Caco-2 (cell line): ENCODE measurements around the gene PARP16. TPM values are rescaled to one million over a fixed set of nuclear protein-coding genes. Genes with fewer than 3 reads are reported as not detected.
"Not testable (repeated sequence)": the region's sequence is repeated elsewhere in the genome, so short reads cannot be mapped to it uniquely, and the experiment has no call there.

Source experiments
- BruUV-seq: library from RNA; stranded (reverse); fragments of 400-500 nt; replicated peaks from 2 replicates; lab custom pipeline; 2021; lab: Mats Ljungman, UMichigan
- CTCF ChIA-PET: fragments of 300-600 bp; sonication (Branson Sonifier 250); formaldehyde crosslinking; loops from one replicate; lab custom pipeline; 2022; ENCODE audit warnings: antibody characterized with exemption; lab: Charles Lee
- POLR2A ChIA-PET: fragments of 300-600 bp; sonication (Branson Sonifier 250); formaldehyde crosslinking; loops from one replicate; lab custom pipeline; 2022; ENCODE audit warnings: antibody characterized with exemption; lab: Charles Lee
- DNase-seq, 2 experiments: peaks; one replicate each; pipeline versions ENCODE4 v3.0.0 to v3.0.0-alpha.2; 2020 to 2022
- H3K27me3 ChIP-seq: replicated peaks from 2 replicates; pipeline ENCODE4 v1.6.0; 2011; ENCODE audit warnings: low read length; ENCODE audit not compliant: control insufficient read depth, insufficient read depth
- H3K36me3 ChIP-seq: 2 replicates; pipeline ENCODE4 v1.5.1; 2011; ENCODE audit warnings: low read length; ENCODE audit not compliant: control insufficient read depth, insufficient read depth
- H3K4me1 ChIP-seq: fragments of 250-450 bp; sonication (Bioruptor Pico); 2 replicates; pipeline ENCODE4 v1.5.1; 2020; ENCODE audit warnings: mild to moderate bottlenecking
- H3K4me3 ChIP-seq: 2 replicates; pipeline ENCODE4 v1.5.1; 2011; ENCODE audit warnings: low read depth, mild to moderate bottlenecking, control low read depth, low read length
- H3K9me3 ChIP-seq: fragments of 250-450 bp; sonication (Bioruptor Pico); 2 replicates; pipeline ENCODE4 v1.5.1; 2020; ENCODE audit warnings: mild to moderate bottlenecking, moderate library complexity
- H3K27ac Mint-ChIP-seq: one replicate; pipeline ENCODE4 v1.8.0; 2022; ENCODE audit warnings: mixed read lengths; ENCODE audit not compliant: unreplicated experiment
- H3K27me3 Mint-ChIP-seq: one replicate; pipeline ENCODE4 v1.8.0; 2022; ENCODE audit warnings: mixed read lengths; ENCODE audit not compliant: insufficient read depth, unreplicated experiment
- H3K36me3 Mint-ChIP-seq: one replicate; pipeline ENCODE4 v1.8.0; 2022; ENCODE audit warnings: mild to moderate bottlenecking, mixed read lengths; ENCODE audit not compliant: insufficient read depth, unreplicated experiment
- H3K4me1 Mint-ChIP-seq: one replicate; pipeline ENCODE4 v1.8.0; 2022; ENCODE audit warnings: low read depth, mixed read lengths; ENCODE audit not compliant: unreplicated experiment
- H3K4me3 Mint-ChIP-seq: one replicate; pipeline ENCODE4 v1.8.0; 2022; ENCODE audit warnings: mild to moderate bottlenecking, moderate library complexity, mixed read lengths; ENCODE audit not compliant: unreplicated experiment
- H3K9me3 Mint-ChIP-seq: one replicate; pipeline ENCODE4 v1.8.0; 2022; ENCODE audit warnings: mixed read lengths; ENCODE audit not compliant: unreplicated experiment
- intact Hi-C: fragments of 100-400 bp; cut with micrococcal nuclease; formaldehyde crosslinking; loops from one replicate; pipeline ENCODE4 v1.10.0; 2022; ENCODE audit not compliant: unreplicated experiment
- total RNA-seq: library from RNA; stranded (reverse); gene quantifications from 2 replicates; pipeline ENCODE4 v1.2.3, GENCODE V29; 2022
- TF ChIP-seq, protein P1 (sequence below), 2 experiments: fragments of 200-600 bp in 1 of 2; IDR thresholded peaks; 1 replicate in 1 of 2; 2 replicates in 1 of 2; pipeline versions ENCODE4 v1.5.1 to v1.8.0; 2011 to 2022; ENCODE audit warnings: antibody characterized with exemption in 1 of 2, control low read depth in 1 of 2, inconsistent platforms in 1 of 2, low read depth in 1 of 2, low read length in 1 of 2, mild to moderate bottlenecking in 1 of 2, moderate library complexity in 1 of 2; ENCODE audit not compliant: insufficient read depth in 1 of 2, severe bottlenecking in 1 of 2, unreplicated experiment in 1 of 2

The PARP16 gene
- total RNA-seq, 1 experiment from 2014 or later, result 6.9 TPM

DNA sequence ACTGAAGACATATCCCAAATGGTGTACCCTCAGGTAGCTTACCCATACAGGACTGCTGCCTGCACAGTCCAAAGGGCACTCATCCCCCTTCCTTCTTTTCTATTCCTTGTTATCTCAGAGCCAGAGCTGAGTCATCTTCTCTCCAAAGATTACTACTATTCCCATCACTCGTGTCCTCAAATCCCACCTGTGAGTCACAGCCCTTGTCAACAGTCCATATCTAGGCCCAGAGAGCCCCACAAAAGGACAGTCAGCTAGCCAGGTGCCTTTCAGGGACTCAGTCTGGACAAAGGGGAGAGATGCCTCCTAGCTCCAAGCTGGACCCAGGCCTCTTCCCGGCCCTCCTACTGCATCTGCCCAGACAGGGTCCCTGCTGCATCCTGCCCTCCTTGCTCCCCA, 11.0 kb downstream of the PARP16 start:
- ChIA-PET POLR2A (interaction anchor here (0.5 to 1.3 kb wide), 5 partner anchors 11 to 141 kb away, joined by 3 to 10 read pairs (median 5); partner anchors contain the start of genes CLPX, PARP16 and RNU5B-1), CTCF (interaction anchor here (0.9 to 1.6 kb wide), 3 partner anchors 11 to 91 kb away, joined by 4 to 7 read pairs (median 5); partner anchors contain the start of genes CLPX and PARP16)
- no peaks in the 10 kb centered on the region for H3K36me3 ChIP-seq
- H3K4me1 ChIP-seq, result peaks cover 48% of the 10 kb centered on the region
- TF ChIP-seq, protein P1, sequence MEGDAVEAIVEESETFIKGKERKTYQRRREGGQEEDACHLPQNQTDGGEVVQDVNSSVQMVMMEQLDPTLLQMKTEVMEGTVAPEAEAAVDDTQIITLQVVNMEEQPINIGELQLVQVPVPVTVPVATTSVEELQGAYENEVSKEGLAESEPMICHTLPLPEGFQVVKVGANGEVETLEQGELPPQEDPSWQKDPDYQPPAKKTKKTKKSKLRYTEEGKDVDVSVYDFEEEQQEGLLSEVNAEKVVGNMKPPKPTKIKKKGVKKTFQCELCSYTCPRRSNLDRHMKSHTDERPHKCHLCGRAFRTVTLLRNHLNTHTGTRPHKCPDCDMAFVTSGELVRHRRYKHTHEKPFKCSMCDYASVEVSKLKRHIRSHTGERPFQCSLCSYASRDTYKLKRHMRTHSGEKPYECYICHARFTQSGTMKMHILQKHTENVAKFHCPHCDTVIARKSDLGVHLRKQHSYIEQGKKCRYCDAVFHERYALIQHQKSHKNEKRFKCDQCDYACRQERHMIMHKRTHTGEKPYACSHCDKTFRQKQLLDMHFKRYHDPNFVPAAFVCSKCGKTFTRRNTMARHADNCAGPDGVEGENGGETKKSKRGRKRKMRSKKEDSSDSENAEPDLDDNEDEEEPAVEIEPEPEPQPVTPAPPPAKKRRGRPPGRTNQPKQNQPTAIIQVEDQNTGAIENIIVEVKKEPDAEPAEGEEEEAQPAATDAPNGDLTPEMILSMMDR (IDR thresholded peaks at IDR 0.05; ENCODE audit: insufficient read depth in 1 of 2, low read depth in 1 of 2, low read length in 1 of 2, severe bottlenecking in 1 of 2, unreplicated experiment in 1 of 2), result no peak
- peak; percentile 65 to 80 for DNase-seq
- peak overlapping the region; percentile 88 for H3K27ac Mint-ChIP-seq
- no peaks in the 10 kb centered on the region for H3K27me3 Mint-ChIP-seq
- H3K36me3 Mint-ChIP-seq, result no peaks in the 10 kb centered on the region
- intact Hi-C loops, result no loop called here
- H3K9me3 Mint-ChIP-seq, result no peaks in the 10 kb centered on the region
- no peaks in the 10 kb centered on the region for H3K27me3 ChIP-seq
- H3K9me3 ChIP-seq, result peaks cover 3% of the 10 kb centered on the region; the same call in 1 of the 2 replicates
- peak overlapping the region; percentile 3 for H3K4me3 Mint-ChIP-seq
- H3K4me1 Mint-ChIP-seq, result peaks cover 42% of the 10 kb centered on the region
- no TSS peak for BruUV-seq
- no peak overlapping the region for H3K4me3 ChIP-seq

DNA sequence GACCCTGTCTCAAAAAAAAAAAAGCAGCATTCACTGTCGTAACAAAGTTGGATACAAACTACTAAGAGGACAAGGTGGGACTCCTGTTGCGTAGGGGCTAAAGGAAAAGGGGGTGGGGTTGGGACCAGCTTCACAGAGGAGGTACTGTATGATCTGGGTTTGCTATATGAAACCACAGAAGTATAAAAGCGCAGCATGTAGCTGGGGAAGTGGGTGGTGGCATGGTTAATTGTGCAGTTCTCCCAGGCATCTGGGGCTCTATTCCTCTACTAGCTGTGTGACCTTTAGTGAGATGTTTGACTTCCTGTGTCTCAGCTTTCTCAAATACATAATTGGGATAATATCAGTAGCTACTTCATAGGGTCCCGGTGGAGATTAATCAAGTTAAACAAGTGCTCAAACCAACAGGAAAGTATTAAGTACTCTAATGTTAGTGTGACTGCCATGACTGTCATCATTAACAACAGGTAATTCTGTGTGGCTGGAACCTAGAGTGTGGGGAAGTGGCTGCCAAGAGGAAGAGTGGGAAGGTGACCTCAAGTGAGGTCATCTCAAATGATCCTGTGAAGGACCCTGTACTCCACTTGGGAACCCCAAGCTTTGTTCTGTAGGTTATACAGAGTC, 11.5 kb downstream of the PARP16 start:
- TF ChIP-seq, protein P1 (IDR thresholded peaks at IDR 0.05; ENCODE audit: insufficient read depth in 1 of 2, low read depth in 1 of 2, low read length in 1 of 2, severe bottlenecking in 1 of 2, unreplicated experiment in 1 of 2), result no peak
- H3K4me3 ChIP-seq, result no peak overlapping the region
- no peaks in the 10 kb centered on the region for H3K9me3 Mint-ChIP-seq
- CTCF ChIA-PET, result interaction anchor here (0.7 to 1.6 kb wide), 4 partner anchors 11 to 90 kb away, joined by 3 to 7 read pairs (median 4); partner anchors contain the start of genes CLPX and PARP16
- peaks cover 48% of the 10 kb centered on the region for H3K4me1 ChIP-seq
- POLR2A ChIA-PET, result interaction anchor here (0.5 to 1.3 kb wide), 4 partner anchors 11 to 141 kb away, joined by 5 to 10 read pairs (median 6); partner anchors contain the start of genes CLPX, PARP16 and RNU5B-1
- H3K27me3 Mint-ChIP-seq, result no peaks in the 10 kb centered on the region
- no peaks in the 10 kb centered on the region for H3K27me3 ChIP-seq
- H3K9me3 ChIP-seq, result peaks cover 3% of the 10 kb centered on the region; the same call in 1 of the 2 replicates
- no peaks in the 10 kb centered on the region for H3K36me3 ChIP-seq
- peak overlapping the region; percentile 3 for H3K4me3 Mint-ChIP-seq
- intact Hi-C loops, result no loop called here
- no peaks in the 10 kb centered on the region for H3K36me3 Mint-ChIP-seq
- no peak for DNase-seq
- peak overlapping the region; percentile 88 for H3K27ac Mint-ChIP-seq
- BruUV-seq, result no TSS peak
- H3K4me1 Mint-ChIP-seq, result peaks cover 42% of the 10 kb centered on the region

DNA sequence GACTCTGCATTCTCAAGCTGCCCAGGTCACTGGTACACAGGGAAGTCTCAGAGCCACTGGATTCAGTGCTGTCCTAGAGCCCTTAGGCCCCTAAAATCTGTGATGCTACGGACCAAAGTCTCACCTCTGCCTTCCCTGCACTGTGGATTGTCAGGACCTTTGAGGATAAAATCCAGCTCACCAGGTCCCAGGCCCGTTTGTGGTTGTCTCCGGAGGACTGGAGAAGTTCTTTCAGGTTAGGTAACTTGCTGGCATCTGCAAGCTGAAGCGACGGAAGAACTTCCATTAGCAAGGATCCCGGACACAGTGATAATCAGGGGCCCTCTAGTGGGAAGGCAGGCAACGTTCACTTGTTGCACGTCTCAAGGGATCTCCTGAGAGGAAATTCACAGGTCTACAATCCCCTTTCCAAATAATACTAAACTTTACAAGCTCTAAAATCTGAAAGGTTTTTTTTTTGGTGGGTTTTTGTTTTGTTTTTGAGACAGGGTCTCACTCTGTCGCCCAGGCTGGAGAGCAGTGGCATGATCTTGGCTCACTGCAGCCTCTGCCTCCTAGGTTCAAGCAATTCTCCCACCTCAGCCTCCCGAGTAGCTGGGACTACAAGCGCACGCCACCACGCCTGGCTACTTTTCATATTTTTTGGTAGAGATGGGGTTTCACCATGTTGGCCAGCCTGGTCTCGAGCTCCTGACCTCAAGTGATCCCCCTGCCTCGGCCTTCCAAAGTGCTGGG, 15.7 kb downstream of the PARP16 start:
- TF ChIP-seq, protein P1 (IDR thresholded peaks at IDR 0.05; ENCODE audit: insufficient read depth in 1 of 2, low read depth in 1 of 2, low read length in 1 of 2, severe bottlenecking in 1 of 2, unreplicated experiment in 1 of 2), result peak; percentile 73 to 84
- intact Hi-C loops, result loop anchor here (1.0 kb wide), 2 partner anchors 82 to 238 kb away; no protein-coding TSS in a partner anchor
- H3K9me3 Mint-ChIP-seq, H3K27me3 ChIP-seq, H3K27me3 Mint-ChIP-seq, H3K9me3 ChIP-seq, H3K4me3 ChIP-seq, BruUV-seq, H3K4me3 Mint-ChIP-seq, H3K27ac Mint-ChIP-seq, H3K36me3 ChIP-seq: not testable (repeated sequence)
- ChIA-PET POLR2A (interaction anchor here (0.5 kb wide), 1 partner anchor 62 kb away, joined by 5 read pairs; no protein-coding TSS in a partner anchor), CTCF (interaction anchor here (0.7 to 2.0 kb wide), 8 partner anchors 16 to 237 kb away, joined by 4 to 16 read pairs (median 5); partner anchors contain the start of genes CLPX and PARP16)
- peaks cover 13% of the 10 kb centered on the region for H3K4me1 ChIP-seq
- H3K36me3 Mint-ChIP-seq, result peaks cover 11% of the 10 kb centered on the region
- peak; percentile 79 to 80 for DNase-seq
- peaks cover 10% of the 10 kb centered on the region for H3K4me1 Mint-ChIP-seq
